Measurements from ENCODE around the gene NUAK1.

The NUAK1 gene

DNA sequence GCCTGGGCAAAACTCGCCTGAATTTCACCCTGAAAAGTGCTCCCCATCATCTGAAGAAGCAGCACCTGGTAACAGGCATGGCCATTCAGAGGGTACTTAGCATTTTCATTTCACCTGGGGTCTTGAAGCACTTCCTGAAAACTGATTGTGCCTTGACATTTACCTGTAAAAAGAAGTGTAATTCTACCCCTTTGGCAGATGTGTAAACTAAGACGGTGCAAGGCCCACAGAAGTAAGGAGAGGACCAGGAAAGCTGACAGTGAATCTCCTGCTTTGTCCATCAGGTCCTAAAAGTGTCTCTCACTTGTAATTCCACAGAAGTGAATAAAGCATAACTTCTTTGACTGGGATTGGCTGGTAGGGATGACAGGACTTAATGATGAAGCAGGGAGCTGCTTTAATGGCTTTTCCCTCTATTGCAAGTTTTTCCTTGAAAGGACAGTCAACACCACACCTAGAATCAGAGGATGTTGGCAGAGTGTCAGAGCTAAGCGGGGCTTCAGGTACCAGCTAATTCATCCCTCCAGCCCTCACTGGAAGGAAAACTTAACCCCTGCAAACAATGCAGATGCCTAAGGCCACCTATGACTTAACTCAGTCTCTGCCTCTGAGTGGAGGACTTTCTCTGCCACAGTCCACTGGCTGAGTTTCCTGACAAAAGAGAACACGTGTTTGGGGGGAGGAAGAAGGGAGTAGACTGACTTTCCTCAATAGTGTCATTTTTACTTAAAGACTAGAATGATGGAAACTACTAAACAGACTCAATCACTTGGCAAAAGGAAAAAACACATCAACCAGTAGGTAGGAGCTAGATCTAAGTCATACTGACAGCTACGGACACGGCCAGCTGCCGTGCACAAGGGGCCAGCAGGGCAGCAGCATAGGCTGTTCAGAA is 74.7 kb downstream of the NUAK1 start:
- no peak for DNase-seq (ENCODE audit: low read depth, low spot score)

DNA sequence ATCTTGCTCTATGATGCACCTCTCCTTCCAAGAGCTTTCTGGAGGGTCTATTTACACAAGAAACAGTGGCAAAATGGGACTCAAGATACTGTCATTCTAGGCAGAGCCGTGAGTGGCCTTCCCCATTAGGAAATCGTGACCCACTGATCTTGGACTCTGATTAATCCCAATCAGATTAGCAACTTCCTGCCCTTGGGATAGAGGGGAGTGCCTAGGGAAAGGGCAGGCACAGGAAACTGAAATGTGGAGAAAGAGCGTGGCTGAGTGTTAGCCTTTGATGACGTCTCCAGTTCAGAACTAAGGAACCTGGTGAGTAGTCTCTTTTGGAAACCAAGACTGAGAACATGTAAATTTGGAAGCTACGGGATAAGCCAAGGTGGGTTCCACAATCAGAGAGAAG is 76.1 kb downstream of the NUAK1 start:
- no peak for DNase-seq (ENCODE audit: low read depth, low spot score)

DNA sequence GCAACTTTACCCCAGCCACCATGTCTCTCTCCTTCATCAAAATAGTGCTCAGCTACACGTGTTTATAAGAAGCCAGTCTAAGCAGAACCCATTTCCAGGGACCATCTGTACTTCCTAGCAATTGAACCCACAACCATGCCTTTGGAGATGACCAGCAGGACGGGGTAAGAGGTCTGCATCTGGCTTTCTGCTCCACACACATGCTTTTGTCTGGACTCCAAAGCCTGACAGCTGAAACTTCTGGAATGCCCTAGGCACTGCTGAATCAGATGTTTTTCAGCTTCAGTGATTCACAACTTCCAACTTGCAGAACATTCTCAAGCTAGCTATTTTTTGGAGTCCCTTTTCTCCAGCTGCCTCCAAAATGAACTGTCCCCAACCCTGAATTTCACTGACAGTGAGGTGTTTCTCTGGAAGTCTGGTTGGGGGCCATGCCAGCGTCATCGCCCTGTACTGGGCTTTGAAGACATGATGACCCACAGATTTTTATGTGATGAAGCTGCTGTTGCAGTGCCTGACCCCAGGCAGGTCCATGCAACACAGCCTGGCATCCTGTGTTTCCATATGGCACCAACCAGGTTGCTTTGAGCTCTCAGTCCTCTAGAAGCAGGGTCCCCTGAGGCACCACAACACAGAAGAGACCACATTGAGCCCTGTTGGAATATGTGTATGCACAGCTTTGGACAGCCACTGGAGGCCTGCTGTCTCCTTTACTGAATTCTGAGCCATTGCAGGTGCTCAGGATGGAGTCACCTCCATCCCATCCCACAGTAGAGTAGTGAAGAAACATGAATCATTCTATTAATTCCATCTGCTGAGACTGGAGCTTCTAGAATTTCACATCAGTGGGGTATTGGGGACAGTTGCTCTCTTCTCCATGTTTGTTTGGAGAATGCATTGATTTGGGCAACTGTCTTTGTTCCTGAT is 80.2 kb downstream of the NUAK1 start:
- peak; percentile 61 for DNase-seq (ENCODE audit: low read depth, low spot score)

DNA sequence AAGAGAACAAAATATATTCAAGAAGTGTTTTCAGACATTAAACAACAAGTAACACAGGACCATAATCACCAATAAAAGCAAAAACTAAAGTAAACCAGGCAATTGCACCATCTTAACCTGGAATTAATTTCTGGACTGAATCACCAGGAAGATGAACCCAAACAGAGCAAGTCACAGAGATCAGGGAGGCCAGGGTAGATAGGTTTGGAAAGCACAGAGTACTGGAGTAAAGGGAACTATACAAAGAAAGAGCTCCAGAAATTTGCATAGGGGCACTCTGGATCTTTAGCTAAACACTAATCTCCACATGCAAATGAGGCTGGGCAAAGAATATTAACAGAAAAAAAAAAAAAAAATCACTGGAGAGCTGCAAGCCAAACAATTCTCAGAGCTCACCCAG is 84.7 kb downstream of the NUAK1 start:
- no peak for DNase-seq (ENCODE audit: low read depth, low spot score)

DNA sequence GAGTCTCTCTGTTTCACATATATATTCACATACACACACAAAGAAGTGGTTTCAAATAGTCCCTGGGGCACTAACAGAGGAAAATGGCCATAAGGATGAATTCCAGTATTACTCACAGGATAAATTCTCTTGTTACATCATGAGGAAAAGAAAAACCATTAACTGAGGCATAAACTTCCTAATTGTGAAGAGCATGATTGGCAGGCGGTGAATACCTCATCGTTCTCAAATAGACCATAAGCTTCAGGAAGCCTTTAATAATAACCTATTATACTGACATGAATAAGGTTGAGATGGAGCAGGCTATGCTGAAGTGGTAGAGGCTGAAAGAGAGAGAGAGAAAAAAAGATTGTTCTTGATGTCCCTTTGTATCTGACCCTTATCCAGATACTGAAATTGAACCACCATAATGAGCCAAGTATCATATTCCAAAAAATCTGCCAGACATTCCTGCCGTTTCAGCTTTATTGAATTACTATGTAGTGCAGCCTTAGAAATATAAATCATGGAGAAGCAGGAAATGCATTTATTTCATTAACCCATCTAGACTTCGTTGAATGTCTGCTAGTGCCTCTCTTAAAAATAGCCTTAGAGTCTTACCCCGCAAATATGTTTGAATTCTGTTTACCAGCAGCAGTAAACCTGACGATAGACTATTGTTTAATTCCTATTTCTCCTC is 86.8 kb downstream of the NUAK1 start:
- no peak for DNase-seq (ENCODE audit: low read depth, low spot score)

DNA sequence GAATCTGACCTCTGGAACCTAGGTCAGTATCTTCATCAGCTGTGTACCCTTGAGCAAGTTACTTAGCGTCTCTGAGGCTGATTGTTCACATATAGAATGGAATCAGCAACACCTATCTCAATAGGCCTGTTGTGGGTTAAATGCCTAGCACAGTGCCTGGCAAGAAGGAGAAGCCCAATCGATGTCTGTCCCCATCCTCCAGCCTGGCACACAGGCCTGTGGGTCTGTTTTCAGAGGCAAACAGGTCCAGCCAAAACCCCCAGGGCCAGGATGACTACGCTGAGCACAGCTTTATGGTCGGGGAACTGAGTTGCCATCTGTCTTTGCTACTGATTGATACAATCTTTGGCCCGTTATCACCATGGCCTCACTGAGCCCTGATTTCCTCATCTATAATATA is 89.2 kb downstream of the NUAK1 start:
- no peak for DNase-seq (ENCODE audit: low read depth, low spot score)

DNA sequence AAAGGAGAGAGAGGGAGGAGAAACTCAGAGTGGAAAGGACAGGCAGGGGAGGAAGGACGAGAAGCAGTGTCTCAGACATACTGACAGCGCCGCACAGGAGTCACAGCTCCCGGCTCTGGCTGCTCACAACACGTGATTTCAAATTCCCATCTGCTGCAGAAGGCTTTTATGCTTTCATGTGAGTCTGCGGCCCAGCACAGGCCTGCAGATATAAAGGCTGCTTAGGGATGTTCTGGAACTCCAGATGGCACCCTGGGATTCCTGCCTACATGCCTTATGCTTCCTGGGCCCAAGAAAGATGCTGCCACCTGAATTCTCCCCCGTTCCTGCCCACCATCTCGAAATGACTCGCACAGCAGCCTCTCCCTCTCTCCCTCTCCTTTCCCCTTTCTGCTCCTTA is 89.6 kb downstream of the NUAK1 start:
- DNase-seq (ENCODE audit: low read depth, low spot score) = no peak

DNA sequence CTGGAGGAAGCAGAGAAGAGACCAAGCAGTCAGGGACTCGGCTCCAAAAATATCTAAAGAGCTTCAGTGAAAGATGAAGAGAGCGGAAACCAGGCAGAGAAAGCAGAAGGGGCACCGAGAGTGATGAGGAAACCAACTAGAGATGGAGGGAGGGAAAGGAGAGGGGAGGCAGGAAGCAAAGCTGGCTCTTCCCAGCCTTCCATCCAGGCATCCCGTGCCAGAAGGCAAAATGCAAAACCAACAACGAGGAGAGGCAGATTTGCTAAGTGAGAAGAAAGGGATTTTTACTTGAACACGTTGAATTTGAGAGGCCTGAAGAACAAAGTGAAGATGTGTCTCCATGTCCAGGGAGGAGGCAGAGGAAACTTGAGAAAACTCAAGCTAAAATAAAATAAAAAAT is 90.1 kb downstream of the NUAK1 start:
- no peak for DNase-seq (ENCODE audit: low read depth, low spot score)

DNA sequence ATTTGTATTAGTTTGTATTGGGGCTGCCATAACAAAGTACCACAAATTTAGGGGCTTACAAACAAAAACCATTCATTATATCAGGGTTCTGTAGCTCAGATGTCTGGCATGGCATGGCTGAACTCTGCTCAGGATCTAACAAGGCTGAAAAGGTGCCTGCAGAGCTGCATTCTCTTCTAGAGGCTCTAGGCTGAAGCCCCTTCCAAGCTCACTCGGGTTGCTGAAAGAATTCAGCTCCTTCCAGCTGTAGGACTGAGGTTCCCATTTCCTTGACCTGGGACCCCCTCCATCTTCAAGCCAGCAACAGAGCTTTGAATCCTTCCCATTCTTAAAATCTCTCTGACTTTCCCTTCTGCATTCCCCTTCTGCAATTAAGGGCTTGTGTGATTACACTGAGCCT is 90.7 kb downstream of the NUAK1 start:
- DNase-seq (ENCODE audit: low read depth, low spot score) = no peak

DNA sequence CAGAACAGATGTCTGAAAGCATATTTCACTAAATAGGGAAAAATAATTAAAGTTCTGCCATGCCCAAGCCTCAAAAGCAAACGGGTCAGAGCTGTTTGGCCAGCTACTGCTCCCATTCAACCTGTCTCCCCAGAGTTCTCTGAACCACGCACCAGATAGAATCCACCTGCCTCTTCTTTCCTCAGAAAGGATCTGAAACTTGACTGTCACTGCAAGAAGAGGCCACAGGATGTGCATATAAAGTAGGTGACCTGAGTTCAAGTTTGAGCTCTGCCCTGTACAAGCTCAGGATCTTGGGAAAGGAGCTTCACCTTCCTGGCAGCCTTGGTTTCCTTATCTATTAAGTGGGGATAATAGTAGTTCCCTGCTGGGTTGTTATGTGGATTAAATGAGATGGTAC is 91.8 kb downstream of the NUAK1 start:
- no peak for DNase-seq (ENCODE audit: low read depth, low spot score)

DNA sequence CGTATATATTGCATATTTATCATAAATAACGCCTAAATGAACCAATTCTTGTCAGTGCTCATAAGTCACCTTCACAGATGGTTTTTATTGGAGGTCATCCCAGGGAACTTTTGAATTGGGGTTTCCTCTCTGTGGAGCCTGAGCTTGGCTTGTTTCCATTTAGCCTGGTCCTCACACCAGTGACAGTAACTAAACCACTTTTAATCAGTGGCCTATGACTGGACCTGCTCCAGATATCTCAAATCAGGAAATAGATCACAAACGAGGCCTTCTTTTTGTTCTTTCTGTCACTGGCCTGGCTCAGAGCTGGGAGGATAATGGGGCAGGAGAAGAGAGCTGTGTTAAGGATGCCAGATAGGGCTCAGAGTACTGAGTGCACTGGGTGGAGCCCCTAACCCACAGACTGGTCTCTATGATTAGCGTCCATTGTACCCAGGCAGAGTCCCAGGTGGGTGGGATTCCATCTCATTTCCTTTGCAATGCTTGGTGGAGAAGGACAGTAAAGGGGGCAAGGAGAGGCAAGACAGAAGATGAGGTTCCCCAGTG is 92.4 kb downstream of the NUAK1 start:
- DNase-seq (ENCODE audit: low read depth, low spot score) = no peak

DNA sequence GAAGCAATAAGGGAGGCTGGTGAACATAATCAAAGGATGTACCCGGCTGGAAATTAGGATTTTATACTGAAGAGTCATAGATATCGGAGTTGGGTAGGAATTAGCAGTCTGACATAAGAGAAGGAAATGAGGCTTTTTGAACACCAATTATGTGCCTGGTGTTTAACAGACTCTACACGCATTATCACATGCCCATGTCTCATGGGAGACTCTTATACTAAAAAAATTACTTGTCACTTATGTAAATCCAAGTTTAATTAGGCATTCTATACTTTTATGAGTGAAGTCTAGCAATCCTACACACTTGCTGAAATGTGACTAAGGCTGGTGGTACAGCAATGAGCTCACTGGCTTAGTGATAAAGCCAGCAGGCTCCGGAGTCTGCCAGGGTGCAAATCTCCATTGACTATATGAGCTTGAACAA is 93.5 kb downstream of the NUAK1 start:
- DNase-seq (ENCODE audit: low read depth, low spot score) = no peak

DNA sequence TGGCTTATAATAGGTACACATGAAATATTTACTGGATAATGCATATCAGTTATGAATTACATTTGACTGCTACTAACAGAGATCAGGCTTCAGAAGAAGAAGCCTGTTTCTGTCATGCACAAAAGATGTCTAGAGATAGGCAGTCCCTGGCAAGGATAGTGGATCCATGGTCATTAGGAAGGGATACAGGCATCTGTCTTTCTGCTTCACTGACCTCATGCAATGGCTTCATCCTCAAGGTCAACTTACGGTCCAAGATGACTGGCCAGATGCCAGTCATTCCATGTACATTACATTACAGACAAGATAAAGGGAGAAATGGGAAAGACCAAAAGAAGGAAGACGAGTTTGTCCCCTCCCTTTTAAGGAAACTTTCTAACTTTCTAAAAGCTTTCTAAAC is 94.0 kb downstream of the NUAK1 start:
- DNase-seq (ENCODE audit: low read depth, low spot score) = no peak

DNA sequence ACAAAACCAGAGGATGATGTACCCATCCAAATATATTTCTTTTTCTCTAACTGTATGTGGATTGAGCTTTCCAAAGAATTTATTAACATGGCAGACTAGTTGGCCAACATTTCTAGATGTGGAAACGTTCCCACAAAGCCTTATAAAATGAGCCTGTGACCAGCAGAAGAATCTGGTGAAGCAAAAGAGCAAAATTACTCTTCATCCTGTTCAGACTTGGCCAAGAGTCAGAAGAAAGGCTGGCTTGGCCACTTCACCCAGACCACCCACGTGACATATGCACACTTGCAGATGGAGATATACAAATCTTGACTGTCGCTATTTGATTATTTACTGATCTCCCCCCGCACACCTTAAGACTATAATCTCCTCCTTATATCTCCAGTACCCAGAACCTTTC is 96.7 kb downstream of the NUAK1 start:
- DNase-seq (ENCODE audit: low read depth, low spot score) = no peak

DNA sequence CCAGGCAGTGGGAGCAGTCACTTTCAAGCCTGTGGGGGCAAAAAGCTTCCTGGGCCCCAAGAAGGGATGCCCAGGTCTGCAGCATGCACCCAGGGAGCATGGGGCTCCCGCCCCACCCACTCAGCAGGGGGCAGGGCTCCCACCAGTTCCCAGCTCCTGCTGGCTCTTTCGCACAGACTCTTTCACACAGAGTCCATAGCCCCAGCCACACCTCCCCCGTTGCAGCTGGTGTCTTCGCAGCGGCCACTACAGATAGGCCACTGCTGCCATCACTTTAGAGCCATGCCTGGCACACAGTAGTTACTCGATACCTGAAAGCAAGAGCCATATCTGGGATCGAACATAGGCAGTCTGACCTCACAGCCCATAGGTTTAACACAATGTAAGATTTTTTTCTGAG is 98.2 kb downstream of the NUAK1 start:
- no peak for DNase-seq (ENCODE audit: low read depth, low spot score)

DNA sequence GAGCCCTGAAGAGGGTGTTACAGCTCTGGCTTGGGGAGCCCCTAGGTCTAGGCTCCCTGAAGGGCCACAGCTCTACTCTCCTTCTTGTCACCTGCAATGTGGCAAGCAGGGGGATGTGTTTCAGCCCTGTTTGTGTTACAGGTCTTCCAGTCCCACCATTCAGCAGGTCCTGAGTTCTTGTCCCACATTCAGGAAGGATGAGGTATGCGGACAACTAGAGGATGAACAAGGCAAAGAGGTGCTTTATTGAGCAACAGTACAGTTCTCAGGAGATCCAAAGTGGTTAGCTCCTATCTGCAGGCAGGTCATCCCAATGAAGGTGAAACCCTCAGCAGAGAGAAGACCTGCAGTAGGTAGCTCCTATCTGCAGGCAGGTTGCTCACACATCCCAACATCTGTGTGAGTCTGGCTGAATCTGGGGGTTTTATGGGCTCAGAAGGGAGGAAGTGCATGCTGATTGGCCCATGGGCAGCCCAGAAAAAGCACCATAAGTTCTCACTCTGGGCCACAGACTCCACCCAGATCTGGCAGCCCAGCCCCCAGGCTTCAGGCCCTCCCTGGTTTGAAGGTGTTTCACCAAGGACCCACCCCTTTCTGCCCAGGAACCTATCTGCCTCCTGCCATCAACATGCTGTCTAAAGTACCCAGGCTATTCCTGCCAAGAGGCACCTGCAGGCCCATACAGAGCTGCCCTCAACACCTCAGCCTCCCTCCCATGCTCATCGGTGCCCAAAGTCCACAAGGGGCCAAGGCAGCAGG is 98.9 kb downstream of the NUAK1 start:
- DNase-seq (ENCODE audit: low read depth, low spot score) = no peak

DNA sequence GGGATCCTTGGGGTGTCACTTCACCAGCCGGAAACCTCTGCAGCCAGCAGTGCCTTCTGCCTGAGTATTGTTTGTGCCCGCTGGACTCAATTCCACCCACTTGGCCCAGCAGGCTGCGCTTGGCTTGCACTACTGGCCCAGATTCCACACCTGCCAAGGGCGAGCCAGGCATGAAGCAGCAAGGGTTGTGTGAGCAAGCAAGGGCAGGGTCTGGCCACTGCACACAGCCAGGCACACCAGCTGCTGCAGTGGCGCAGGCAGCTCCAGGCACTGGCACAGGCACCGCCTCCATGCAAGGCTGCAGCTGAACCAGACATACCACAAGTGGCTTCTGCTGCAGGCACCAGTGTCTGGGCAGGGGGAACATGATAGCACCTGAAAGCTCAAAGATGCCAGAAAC is 99.5 kb downstream of the NUAK1 start:
- DNase-seq (ENCODE audit: low read depth, low spot score) = no peak

DNA sequence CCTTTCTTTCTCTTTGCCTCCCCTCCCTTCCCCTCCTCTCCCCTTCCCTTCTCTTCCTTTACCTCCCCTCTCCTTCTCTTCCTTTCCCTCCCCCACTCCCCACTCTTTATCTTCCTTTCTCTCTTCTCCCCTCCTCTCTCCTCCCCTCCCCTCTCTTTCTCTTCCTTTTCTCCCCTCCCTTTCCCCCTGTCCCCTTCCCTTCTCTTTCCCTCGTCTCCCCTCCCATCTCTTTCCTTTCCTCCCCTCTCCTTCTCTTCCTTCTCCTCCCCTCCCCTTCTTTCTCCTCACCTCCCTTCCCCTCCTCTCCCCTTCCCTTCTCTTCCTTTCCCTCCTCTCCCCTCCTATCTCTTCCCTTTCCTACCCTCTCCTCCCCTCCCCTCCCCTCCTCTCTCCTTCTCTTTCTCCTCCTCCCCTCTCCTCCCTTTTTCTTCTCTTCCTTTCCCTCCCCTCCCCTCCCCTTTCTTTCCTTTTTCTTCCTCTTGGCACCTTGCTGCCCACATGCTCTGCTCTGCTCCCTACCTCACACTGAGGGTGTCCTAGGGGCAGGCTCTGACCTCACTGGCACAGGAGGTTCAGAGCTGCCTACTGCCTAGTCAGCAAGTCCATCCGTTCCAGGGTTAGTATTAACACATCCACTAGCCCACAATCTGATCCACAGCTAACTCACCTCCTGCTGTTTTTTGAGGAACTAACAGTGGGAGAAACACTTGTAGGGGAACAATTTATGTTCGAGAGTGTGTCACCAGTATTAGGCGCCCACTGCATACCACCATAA is 101.0 kb downstream of the NUAK1 start:
- no peak for DNase-seq (ENCODE audit: low read depth, low spot score)

DNA sequence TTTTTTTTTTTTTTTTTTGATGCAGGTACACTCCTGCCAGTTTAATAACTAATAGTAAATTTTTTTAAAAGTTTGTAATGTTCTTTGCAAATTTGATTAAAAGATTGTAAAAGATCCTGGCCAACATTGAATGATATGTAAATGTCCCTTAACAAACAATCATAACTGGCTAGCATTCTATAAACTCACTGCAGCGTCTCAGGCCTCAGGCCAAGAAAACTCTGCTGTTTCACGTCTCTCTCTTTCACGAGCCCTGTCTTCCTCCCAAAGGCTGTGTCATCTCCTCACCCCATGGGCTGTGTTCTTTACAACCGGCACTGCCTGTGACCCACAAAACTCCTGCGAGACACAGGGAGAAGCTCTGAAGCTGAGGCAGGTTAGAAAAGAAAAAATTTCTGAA is 103.3 kb downstream of the NUAK1 start:
- no peak for DNase-seq (ENCODE audit: low read depth, low spot score)

DNA sequence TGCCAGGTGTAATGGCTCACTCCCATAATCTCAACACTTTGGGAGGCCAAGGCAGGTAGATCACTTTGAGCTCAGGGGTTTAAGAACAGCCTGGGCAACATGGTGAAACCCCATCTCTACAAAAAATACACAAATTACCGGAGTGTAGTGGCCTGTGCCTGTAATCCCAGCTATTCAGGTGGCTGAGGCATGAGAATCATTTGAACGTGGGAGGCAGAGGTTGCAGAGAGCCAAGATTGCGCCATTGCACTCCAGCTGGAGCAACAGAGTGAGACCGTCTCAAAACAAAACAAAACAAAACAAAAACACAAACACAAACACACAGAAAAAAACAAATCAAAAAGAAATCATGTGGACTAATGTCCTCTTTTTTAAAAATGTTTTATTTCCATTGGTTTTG is 104.4 kb downstream of the NUAK1 start:
- DNase-seq (ENCODE audit: low read depth, low spot score) = no peak
